Hematopoietic multipotent progenitor cell treated with erythropoietin and hydrocortisone succinate and interleukin-3 and kit ligand, for 4 days (in vitro differentiated cells): ENCODE data around the gene PRR30.
A peak's percentile ranks its signal among the peaks of the same experiment; 100 is the strongest.
"Not testable (repeated sequence)": the region's sequence is repeated elsewhere in the genome, so short reads cannot be mapped to it uniquely, and the experiment has no call there.

Source experiments
- DNase-seq: peaks from one replicate; pipeline ENCODE4 v3.0.0-alpha.2; 2015

PRR30 gene

DNA sequence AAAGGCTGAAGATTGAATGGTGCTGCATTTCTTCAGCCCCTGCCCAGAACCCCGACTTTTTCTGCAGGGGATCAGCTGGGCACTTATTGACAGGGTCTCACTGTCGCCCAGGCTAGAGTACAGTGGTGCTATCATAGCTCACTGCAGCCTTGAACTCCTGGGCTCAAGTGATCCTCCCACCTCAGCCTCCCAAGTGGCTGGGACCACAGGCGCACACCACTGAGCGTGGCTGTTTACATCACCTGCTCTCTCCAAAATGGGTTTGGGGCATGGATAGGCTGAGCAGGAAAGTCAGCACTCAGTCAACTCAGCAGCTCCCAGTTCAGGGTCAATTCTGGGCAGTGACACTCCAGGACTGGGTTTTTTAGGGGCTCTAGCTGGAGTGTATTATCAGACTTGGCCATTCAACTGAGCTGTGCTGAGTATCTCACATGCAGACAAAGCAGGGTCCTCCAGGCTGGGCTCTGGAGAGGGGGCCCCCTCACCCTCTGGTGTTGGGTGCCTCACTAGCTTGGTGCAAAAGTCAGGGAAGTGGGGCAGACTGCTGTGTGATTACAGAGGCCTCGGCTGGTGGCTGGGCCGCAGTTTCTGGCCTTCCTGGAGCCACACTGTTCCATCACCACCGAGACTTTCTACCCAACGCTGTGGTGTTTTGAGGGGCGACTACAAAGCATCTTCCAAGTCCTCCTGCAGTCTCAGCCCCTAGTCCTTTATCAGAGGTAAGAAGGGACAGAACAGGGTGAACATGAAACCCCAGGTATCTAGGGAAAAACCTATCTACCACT is 11.1 kb downstream of the PRR30 start:
- DNase-seq: no peak

DNA sequence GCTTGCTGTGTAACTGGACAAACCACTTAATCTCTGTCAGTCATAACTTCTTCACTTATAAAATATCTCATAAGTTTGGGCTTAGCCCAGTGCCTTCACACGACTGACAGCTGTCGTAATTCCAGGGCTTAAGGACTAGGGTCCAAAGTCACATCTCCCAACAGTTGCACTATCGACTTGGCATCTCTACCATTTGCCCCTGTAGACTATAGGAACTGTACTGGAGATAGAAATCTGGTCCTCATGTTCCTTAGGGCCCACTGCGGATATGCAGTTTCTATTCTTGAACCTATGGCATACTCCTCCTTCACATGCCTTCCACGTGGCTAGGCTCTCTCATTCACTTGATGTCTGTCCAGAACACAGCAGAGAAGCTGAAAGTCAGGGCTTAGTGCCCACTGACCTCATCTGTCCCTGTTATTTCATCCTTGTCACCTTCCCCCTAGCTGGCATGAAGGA is 12.9 kb downstream of the PRR30 start:
- no peak for DNase-seq

DNA sequence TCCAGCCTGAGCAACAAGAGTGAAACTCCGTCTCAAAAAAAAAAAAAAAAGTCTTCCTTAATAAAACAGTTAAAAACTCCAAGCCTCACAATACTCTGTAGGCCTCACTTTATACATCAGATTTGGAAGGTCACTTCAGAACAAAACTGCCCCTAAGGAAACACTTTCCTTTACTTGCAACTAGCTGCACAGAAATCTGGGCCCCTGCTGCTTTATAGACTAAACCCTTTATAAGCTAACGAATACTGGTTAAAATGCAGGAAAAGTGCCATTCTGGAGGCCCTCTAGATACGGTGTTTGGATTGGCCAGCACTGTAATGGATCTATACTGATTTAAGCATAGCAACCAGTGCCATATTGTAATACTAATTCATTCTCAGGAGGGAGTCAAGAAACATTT is 14.1 kb downstream of the PRR30 start:
- no peak for DNase-seq

DNA sequence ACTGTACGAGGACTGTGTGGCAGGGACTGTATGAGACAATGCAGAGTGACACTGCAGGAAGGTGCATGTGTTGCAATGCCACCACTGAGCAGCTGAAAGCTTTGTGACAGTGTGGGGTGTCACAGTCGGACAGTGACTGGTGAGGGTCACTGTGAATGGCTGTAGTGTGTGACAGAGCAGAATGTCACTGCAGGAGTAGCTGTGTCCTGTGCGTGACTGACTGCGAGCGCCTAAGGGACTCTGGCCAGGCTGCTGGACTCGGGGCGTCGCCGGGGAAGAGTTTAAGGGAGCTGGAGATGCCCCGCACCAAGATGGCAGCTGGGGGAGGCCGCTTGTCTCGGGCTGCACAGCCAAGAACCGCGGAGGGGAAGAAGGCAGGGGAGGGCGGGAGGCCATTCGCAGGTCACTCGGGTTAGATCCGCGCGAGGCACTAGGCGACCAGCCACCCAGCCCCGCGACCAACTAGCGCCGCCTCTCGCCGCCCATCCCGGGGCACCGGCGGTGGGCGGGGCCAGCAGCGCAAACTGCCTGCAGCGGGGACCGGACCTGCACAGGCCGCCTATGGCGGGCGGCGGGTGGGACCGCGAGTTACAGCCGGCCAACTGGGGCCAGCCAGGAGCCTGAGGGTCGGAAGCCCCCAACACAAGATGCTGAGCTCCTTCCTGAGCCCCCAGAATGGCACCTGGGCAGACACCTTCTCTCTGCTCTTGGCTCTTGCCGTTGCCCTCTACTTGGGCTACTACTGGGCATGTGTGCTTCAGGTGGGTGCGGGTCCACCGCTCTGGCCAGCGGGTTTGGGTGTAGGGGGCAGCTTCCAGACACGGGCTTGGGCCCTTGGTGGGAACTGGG is 15.7 kb downstream of the PRR30 start, which contains the start of gene ABHD1:
Gene ABHD1 (plus strand): TSS at position 514 of the 849 bp plus-strand sequence. CDS start 134 bp downstream, at position 648.
- DNase-seq: peak; percentile 70

DNA sequence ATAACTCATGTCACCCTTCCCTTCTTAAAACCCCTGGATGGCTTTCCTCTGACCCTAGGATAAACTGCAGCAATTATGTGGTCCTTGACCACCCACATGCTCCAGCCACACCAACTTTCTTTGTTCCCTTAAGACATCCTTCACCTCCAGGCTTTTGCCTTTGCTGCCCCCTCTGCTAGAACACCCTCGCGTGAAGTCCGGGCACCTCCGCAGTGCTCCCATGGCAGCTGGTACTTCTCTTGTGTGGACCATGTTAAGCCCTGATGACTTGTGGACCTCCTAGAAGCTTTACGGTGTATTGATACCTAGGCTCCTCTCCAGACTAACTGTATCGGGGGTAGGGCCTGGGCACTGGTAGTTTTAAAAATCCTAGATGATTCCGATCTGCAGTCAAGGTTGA is 16.4 kb downstream of the PRR30 start:
- no peak for DNase-seq

DNA sequence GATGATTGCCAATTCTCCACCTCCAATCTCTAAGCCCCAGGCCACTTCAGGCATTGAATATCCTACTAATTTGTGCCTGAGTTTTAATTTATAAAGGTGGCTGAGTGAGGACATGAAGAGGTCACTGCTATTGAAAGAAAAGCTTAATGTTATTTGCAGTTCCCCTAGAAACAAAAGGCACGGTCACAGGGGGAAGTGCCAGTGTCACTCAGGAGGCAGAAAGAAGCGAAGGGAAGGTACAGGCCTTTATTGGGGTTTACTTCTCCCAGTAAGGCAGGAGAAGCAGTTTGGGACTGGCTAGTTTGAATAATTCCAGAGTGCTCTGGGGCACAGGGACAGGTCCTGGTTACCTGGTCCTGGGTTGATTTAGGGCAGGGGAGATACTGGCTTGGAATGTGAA is 17.3 kb downstream of the PRR30 start:
- no peak for DNase-seq

DNA sequence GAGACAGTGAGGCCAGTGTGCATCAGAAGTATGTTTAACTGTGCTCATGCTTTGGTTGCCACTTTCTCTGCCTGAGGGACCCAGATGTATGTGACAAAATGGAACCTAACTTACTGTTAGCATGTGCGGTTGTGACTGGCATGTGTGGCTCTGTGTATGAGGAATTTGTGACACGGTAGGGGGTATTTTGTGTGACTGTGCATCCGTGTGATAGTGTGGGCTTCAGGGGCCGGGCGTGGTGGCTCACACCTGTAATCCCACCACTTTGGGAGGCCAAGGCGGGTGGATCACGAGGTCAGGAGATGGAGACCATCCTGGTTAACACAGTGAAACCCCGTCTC is 19.9 kb downstream of the PRR30 start:
- DNase-seq: not testable (repeated sequence)

DNA sequence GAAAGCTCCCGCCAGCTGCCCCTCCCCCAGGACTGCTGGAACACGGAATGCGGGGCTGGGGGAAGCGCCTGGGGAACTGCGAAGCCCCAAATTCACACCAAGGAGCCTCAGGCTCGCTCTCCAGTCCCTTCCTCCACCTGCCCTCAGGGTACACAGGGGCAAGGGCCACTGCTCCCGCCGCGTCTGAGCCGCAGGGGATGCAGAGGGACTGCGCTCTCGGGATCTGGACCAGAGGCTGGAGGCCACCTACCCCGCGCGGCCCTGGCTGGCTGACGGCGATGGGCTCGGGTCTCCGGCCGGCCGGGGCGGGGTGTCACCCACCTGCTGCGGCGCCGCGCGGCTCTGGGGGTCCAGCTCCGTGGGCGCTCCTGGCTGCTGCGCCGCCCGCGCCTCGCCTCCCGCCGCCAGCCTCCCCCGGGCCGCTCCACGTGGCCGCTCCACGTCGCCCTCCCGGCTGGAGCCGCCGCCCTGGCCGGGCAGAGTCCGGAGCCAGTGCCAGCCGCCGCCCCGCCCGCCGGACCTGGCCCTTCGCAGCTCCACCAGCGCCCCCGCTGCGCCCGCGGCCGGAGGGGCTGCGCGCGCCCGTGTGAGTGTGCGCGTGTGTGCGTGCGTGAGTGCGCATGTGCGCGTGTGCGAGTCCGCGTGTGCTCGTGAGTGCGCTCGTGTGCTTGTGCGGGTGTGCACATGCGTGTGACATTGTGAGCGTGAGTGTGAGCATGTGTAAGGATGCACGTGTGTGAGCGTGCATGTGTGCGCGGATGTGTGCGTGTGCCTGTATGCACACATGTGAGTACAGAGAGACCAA is 20.5 kb downstream of the PRR30 start, which contains the start of gene CGREF1:
Gene CGREF1 (minus strand): TSS at position 604 of the 805 bp plus-strand sequence. CDS start 14,762 bp downstream, outside the sequence.
- DNase-seq: peak; percentile 58

DNA sequence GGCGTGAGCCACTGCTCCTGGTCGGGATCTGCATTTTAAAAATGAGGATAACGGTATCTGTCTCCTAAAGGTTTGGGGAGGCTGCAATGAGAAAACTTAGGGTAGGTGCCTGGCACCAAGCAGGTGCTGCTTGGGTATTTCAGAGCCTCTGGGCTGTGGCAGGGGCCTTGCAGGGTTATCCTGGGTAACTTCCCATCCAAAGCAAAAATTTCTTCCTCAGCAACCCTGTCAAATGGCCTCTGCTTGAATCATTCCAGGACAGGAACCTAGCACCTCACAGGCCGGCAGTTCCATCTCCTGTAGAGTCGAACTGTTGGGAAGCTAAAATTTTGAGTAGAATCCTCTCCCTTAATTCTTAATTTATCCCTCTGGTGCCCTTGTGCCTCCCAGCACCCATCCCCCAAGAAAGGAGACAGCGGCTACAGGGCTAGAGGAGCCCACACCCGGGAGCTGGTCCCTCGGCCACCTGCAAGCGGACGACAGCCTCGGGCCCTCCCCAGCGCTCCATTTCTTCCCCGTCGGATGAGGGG is 21.1 kb downstream of the PRR30 start:
- no peak for DNase-seq

DNA sequence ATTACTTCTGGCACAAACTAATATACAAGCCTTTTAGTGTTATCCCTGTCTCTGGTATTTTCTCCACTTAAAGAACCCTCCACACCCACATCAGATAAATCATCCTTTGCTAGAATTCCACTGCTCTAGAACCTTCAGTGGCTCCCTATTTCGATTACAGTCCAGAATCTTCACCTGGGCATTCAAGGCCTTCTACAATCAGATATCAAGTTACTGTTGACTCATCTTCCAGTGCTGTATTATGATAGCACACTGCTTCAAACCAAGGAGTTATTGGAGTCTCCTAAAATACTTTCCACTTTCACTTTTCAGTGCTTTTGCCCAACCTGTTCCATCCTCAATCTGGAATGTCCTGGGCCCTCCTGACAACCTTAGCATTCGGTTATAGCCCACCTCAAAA is 23.7 kb downstream of the PRR30 start:
- DNase-seq: no peak

DNA sequence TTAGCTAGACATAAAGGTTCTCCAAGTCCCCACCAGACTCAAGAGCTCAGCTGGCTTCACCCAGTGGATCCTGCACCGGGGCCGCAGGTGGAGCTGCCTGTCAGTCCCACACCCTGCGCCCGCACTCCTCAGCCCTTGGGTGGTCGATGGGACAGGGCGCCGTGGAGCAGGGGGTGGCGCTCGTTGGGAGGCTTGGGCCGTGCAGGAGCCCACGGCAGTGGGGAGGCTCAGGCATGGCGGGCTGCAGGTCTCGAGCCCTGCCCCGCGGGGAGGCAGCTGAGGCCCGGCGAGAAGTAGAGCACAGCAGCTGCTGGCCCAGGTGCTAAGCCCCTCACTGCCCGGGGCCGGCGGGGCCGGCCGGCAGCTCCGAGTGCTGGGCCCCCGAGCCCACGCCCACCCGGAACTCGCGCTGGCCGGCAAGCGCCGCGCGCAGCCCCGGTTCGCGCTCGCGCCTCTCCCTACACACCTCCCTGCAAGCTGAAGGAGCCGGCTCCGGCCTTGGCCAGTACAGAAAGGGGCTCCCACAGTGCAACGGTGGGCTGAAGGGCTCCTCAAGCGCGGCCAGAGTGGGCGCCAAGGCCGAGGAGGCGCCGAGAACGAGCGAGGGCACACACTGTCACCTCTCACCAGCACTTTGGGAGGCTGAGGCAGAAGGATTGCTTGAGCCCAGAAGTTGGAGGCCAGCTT is 27.7 kb downstream of the PRR30 start:
- DNase-seq: not testable (repeated sequence)

DNA sequence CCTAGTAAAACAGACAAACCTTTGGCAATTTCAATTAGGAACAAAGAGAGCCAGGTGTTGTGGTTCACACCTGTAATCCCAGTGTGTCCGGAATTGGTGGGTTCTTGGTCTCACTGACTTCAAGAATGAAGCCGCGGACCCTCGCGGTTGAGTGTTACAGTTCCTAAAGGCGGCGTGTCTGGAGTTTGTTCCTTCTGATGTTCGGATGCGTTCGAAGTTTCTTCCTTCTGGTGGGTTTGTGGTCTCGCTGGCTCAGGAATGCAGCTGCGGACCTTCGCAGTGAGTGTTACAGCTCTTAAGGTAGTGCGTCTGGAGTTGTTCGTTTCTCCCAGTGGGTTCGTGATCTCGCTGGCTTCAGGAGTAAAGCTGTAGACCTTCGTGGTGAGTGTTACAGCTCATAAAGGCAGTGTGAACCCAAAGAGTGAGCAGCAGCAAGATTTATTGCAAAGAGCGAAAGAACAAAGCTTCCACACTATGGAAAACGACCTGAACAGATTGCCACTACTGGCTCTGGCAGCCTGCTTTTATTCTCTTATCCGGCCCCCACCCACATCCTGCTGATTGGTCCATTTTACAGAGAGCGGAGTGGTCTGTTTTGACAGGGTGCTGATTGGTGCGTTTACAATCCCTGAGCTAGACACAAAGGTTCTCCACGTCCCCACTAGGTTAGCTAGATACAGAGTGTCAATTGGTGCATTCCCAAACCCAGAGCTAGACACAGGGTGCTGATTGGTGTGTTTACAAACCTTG is 28.4 kb downstream of the PRR30 start:
- not testable (repeated sequence) for DNase-seq

DNA sequence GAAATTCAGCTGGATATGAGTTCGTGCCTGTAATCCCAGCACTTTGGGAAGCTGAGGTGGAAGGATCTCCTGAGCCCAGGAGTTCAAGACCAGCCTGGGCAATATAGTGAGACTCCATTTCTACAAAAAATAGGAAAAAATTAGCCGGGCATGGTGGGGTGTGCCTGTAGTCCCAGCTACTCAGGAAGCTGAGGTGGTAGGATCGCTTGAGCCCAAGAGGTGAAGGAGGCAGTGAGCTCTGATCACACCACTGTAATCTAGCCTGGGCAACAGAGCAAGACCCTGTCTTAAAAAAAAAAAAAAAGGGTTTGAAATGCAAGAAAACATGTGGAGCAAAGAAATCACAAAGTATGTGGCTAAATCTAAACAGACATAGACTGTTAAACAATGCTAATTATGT is 30.1 kb downstream of the PRR30 start:
- DNase-seq: no peak

DNA sequence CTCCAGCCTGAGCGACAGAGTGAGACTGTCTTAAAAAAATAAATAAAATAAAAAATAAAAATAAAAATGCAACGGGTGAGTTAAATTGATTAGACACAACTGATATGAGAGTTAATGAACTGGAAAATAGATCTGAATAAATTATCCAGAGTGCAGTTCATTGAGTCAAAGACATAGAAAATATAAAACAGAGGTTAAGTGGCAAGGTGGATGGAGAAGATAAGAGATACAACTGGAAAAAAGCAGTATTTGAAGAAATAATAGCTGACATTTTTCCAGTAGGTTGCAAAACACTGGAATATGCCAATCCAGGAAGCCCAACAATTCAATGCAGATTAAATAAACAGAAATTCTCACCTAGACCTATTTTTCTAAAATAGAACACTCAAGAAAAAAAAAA is 31.0 kb downstream of the PRR30 start:
- peak; percentile 40 for DNase-seq

DNA sequence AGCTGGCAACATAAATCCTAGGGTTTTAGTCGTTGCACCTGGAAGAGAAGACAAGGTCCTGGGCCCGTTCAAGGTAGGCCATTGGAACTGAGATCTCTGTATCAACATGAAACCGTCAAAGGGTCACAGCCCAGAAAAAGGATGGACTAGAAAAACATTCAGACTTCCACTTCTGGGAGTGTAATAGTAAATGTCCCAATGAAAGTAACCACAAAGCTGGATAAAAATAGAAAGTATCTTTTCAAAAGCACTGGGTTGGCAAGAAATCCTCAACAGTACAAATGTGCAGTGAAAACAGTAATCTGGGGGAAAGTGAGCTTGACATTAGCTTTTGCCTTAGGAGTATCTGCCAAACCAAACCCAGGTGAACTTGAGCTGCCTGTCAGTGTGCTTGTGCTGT is 33.2 kb downstream of the PRR30 start:
- no peak for DNase-seq

DNA sequence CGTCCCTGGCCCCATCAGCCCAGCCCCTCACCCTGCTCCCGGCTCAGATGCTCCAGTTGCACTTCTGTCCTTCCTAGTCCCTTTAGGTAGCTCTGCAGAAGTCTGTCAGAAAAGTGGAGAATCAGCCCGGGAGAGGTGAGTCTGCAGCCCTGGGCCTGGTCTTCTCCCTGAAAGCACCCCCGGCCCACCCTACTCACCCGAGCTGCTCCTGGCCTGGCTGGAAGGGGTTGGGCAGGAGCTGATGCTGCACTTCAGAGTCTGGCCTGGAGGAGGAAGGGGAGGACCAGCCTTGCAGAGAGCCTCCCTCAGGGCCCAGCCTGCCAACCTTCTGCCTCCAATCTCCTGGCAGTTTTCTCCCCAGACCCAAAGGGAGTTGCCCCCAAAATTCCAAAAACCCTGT is 36.9 kb downstream of the PRR30 start:
- no peak for DNase-seq

DNA sequence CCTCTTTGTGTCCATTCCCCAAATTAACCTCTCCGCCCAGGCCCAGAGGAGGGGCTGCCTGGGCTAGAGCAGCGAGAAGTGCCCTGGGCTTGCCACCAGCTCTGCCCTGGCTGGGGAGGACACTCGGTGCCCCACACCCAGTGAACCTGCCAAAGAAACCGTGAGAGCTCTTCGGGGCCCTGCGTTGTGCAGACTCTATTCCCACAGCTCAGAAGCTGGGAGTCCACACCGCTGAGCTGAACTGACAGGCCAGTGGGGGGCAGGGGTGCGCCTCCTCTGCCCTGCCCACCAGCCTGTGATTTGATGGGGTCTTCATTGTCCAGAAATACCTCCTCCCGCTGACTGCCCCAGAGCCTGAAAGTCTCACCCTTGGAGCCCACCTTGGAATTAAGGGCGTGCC is 39.2 kb downstream of the PRR30 start:
- no peak for DNase-seq

DNA sequence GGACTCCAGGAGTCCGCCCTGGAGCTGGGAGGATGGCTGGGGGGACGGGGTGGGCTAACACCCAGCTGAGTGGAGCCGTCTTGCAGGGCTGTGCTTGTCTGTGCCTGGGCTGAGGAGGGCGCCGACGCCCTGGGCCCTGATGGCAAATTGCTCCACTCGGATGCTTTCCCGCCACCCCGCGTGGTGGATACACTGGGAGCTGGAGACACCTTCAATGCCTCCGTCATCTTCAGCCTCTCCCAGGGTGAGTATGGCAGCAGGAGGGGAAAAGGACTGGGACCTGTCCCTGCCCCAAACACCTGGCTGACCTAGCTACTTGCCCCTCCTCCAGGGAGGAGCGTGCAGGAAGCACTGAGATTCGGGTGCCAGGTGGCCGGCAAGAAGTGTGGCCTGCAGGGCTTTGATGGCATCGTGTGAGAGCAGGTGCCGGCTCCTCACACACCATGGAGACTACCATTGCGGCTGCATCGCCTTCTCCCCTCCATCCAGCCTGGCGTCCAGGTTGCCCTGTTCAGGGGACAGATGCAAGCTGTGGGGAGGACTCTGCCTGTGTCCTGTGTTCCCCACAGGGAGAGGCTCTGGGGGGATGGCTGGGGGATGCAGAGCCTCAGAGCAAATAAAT is 39.8 kb downstream of the PRR30 start:
- no peak for DNase-seq

DNA sequence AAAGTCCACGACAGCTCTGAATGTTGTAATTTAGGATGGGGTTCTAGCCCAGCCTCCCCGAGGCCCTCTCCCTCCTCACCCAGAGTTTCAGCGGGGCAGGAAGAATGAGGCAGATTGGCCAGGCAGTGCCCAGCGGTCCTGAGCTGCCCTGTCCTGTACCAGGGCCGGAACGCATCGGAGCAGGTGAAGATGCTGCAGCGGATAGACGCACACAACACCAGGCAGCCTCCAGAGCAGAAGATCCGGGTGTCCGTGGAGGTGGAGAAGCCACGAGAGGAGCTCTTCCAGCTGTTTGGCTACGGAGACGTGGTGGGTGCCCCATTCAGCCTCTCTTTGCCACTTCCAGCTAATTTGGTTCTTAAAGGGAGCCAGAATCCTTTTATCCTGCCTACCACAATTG is 41.9 kb downstream of the PRR30 start:
- DNase-seq: no peak

DNA sequence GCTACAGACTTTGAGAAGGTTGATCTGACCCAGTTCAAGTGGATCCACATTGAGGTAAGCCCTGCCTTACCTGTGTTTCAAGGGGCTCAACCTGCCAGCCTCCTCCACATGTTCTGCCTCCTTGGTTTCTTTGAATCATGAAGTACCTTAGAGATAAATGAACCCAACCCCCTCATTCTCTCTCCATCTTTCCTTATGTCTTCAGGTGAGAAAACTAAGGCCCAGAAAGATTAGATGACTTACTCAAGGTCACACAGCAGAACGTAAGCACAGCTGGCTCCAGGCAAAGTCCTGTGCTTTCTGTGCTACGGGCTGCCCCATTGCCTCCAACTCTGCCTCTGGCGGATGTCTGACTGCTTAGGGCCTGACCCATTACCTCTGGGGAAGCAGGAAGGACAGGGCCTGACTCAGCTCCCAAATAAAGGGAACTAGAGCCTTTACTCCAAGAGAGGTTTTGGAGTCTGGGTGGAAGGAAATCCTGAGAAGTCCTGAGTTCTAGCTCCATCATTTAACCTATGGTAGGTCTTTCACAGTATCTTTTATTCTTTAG is 42.4 kb downstream of the PRR30 start:
- no peak for DNase-seq
